ENCODE measurements around the gene ATM.
"Not testable (repeated sequence)": the region's sequence is repeated elsewhere in the genome, so short reads cannot be mapped to it uniquely, and the experiment has no call there.

The ATM gene

GRCh38 chr11:108338750-108339149 lies 115.9 kb downstream of the ATM start:
- TF ChIP-seq POLR2A (IDR thresholded peaks at IDR 0.05; ENCODE audit: low read depth, low read length): no peak
- FAIRE-seq (no peak), DNase-seq (ENCODE audit: insufficient read length, low spot score) (no peak)

DNA sequence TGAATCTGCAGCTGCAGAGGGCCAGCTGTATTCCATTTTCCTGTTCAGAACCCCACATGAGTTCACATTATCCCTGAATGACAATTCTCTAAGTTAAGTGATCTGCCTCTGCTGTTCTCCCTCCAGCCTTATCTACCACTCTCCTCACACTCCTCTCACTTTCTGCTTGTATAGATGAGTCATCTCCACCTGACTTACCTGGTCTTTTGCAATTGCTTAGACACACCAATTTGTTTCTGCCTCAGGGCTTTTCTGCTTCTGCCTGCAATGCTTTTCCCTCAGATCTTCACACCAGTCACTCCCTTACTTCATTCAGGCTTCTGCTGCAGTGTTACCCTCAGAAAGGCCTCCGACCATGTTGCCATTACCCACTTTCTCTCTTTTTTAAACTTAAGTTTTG lies 118.1 kb downstream of the ATM start:
- DNase-seq (ENCODE audit: insufficient read length, low spot score) (no peak), FAIRE-seq (no peak)
- TF ChIP-seq POLR2A (IDR thresholded peaks at IDR 0.05; ENCODE audit: low read depth, low read length): no peak

DNA sequence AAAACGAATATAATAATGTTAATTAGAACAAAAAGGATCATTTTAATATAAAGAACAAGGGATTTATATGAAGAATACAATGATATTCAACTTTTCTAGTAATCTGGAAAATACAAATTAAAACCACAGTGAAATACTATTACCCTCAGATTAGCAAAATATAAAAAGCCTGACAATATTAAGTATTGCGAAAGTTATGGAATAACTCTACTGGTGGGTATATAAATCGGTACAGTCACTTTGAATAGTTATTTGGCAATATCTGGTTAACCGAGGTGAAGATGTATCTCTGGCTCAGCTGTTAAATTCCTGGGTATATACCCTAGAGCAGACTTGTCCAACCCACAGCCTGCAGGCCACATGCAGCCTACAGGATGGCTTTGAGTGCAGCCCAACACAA lies 118.8 kb downstream of the ATM start:
- no peak for TF ChIP-seq POLR2A (IDR thresholded peaks at IDR 0.05; ENCODE audit: low read depth, low read length)
- FAIRE-seq (no peak), DNase-seq (ENCODE audit: insufficient read length, low spot score) (no peak)

DNA sequence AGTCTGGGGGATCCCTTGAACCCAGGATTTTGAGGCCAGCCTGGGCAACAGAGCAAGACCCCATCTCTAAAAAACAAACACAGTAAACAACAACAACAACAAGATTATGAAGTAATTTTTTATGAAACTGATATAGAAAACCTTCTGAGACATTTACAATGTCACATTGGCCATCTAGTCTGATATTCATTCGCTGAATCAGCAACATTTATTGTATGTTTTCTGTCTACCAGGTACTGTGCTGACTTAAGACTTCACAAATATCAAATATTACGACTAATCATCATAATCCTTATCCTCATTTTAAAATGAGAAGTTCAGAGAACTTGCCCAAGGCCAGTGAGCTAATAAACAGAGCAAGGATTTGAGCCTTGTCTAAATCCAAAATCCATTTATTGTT lies 120.8 kb downstream of the ATM start:
- TF ChIP-seq POLR2A (IDR thresholded peaks at IDR 0.05; ENCODE audit: low read depth, low read length): no peak
- DNase-seq (ENCODE audit: insufficient read length, low spot score): no peak
- FAIRE-seq: no peak

DNA sequence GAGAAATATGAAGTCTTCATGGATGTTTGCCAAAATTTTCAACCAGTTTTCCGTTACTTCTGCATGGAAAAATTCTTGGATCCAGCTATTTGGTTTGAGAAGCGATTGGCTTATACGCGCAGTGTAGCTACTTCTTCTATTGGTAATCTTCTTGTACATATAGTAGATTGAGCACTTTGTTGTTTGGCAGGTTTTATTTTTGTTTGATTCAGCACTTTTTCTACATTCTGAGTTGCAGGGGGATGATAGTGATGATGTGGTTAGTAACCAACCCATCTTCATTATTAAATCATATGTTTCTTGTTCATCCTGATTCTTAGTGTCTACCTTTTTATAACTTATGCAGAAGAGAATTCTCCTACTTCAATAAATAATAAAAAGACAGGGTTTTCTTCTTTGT lies 122.9 kb downstream of the ATM start:
- FAIRE-seq (no peak), DNase-seq (ENCODE audit: insufficient read length, low spot score) (no peak)
- no peak for TF ChIP-seq POLR2A (IDR thresholded peaks at IDR 0.05; ENCODE audit: low read depth, low read length)

- FAIRE-seq: no peak
- TF ChIP-seq POLR2A (IDR thresholded peaks at IDR 0.05; ENCODE audit: low read depth, low read length): no peak
- no peak for DNase-seq (ENCODE audit: insufficient read length, low spot score)
These were observed 123.6 kb downstream of the ATM start for GRCh38 chr11:108346451-108346850.

- no peak for FAIRE-seq
These were observed 128.6 kb downstream of the ATM start for GRCh38 chr11:108351468-108351867.

DNA sequence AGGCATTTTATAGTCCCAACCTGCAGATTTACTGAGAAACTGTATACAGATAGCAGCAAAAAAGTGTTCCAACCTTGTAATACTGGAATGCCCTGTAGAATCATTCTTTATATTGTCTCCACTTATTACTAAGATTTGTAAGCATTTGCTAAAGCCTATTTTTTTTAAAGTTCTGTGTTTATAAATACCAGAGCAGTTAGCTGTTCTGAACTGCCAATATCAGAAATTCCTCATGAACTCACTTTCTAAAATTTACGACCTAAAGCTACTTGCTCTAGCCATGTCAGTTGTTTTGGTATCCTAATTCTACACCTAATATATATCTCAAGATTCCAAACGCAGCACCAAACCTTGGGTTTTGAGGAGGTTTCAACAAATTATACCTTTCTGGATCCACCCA lies 141.3 kb downstream of the ATM start:
- no peak for TF ChIP-seq POLR2A (IDR thresholded peaks at IDR 0.05; ENCODE audit: low read depth, low read length)
- no peak for DNase-seq (ENCODE audit: insufficient read length, low spot score)
- no peak for FAIRE-seq

More at GRCh38 chr11:108351468-108351867, 128.6 kb downstream of the ATM start:
- DNase-seq (ENCODE audit: insufficient read length, low spot score): no peak
- TF ChIP-seq POLR2A (IDR thresholded peaks at IDR 0.05; ENCODE audit: low read depth, low read length): no peak

- no peak for DNase-seq (ENCODE audit: insufficient read length, low spot score)
- no peak for FAIRE-seq
- TF ChIP-seq POLR2A (IDR thresholded peaks at IDR 0.05; ENCODE audit: low read depth, low read length): no peak
These were observed 145.3 kb downstream of the ATM start for GRCh38 chr11:108368134-108368533.

GRCh38 chr11:108369064-108369463 lies 146.2 kb downstream of the ATM start:
- no peak for DNase-seq (ENCODE audit: insufficient read length, low spot score)
- no peak for TF ChIP-seq POLR2A (IDR thresholded peaks at IDR 0.05; ENCODE audit: low read depth, low read length)
- FAIRE-seq: no peak

GRCh38 chr11:108370315-108370714 lies 147.4 kb downstream of the ATM start:
- no peak for FAIRE-seq
- no peak for TF ChIP-seq POLR2A (IDR thresholded peaks at IDR 0.05; ENCODE audit: low read depth, low read length)
- DNase-seq (ENCODE audit: insufficient read length, low spot score): no peak

DNA sequence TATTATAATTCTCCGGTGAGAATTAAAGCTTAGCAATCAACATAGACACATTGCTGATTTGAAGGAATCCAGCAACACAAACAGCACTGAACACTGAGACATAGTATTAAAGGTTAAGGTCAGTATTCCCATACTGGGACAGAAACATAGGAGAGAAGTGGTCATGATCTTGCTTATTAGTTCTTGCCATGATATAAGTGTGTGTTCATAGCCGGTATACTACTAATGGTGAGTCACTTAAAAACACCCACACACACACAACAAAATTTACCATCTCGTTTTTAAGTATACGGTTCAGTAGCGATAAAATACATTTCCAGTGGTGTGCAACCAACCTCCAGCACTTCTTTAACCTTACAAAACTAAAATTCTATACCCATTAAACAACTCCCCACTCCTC lies 148.1 kb downstream of the ATM start:
- TF ChIP-seq POLR2A (IDR thresholded peaks at IDR 0.05; ENCODE audit: low read depth, low read length): no peak
- FAIRE-seq (no peak), DNase-seq (ENCODE audit: insufficient read length, low spot score) (no peak)

DNA sequence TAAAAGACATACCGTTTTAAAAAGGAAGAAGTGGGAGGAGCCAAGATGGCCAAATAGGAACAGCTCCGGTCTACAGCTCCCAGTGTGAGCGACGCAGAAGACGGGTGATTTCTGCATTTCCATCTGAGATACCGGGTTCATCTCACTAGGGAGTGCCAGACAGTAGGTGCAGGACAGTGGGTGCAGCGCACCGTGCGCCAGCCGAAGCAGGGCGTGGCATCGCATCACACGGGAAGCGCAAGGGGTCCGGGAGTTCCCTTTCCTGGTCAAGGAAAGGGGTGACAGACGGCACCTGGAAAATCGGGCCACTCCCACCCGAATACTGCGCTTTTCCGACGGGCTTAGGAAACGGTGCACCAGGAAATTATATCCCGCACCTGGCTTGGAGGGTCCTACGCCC lies 150.6 kb downstream of the ATM start:
- not testable (repeated sequence) for DNase-seq (ENCODE audit: insufficient read length, low spot score); FAIRE-seq

GRCh38 chr11:108388576-108388975 lies 165.7 kb downstream of the ATM start:
- DNase-seq (ENCODE audit: insufficient read length, low spot score) (no peak), FAIRE-seq (no peak)
- no peak for TF ChIP-seq POLR2A (IDR thresholded peaks at IDR 0.05; ENCODE audit: low read depth, low read length)

DNA sequence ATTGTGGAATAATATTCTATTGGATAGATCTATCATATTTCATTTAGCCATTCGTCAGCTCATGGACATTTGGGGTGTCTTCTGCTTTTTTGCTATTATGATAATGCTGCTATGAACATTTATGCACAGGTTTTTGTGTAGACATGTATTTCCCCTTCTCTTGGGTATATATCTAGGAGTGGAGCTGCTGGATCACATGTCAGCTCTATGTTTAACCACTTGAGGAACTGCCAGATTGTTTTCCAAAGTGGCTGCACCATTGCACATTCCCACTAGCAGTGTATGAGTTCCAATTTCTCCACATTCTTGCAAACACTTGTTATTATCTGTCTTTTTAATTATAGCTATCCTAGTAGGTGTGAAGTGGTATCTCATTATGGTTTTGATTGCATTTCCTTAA lies 169.5 kb downstream of the ATM start:
- TF ChIP-seq POLR2A (IDR thresholded peaks at IDR 0.05; ENCODE audit: low read depth, low read length): no peak
- no peak for DNase-seq (ENCODE audit: insufficient read length, low spot score)
- FAIRE-seq: no peak

DNA sequence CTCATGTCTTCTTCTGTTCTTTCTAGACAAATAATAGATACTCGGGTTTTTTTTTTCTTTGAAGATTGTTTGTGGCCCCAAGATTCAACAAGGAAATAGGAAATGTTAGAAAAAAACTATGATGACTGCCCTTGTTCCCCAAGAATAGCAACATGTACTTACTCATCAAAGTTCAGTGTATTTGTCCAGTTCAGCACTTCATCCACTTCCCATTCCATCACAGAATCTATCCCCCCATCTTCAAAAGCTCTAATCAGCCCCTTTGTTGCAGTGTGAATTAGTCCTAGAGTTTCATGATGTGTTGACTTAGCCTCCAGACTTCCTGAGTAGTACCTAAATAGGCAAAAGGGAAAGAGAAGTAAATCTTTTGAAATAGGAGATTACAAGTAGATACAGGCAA lies 170.2 kb downstream of the ATM start:
- FAIRE-seq: no peak
- TF ChIP-seq POLR2A (IDR thresholded peaks at IDR 0.05; ENCODE audit: low read depth, low read length): no peak
- no peak for DNase-seq (ENCODE audit: insufficient read length, low spot score)

Data from H54 (cell line).